HT1080 (cell line): Measurements from ENCODE around the gene PLA2G12A. TPM values are rescaled to one million over a fixed set of nuclear protein-coding genes. Genes with fewer than 3 reads are reported as not detected.

ENCODE experiments used
- DNase-seq: peaks from one replicate; pipeline ENCODE4 v3.0.0-alpha.2; 2015; ENCODE audit warnings: low read depth
- total RNA-seq: library from RNA; depleted of rRNA; stranded (reverse); fragments of >200 nt; shearing (Covaris generic); gene quantifications from 2 replicates; pipeline ENCODE4 v1.2.3, GENCODE V29; 2014

The PLA2G12A gene
- total RNA-seq, 1 experiment from 2014 or later = 50.5 TPM

GRCh38 chr4:109729117-109729717, 653 bp downstream of the PLA2G12A start:
- no peak for DNase-seq

GRCh38 chr4:109728385-109728784, 1.5 kb downstream of the PLA2G12A start:
- no peak for DNase-seq

GRCh38 chr4:109723110-109723509, 6.8 kb downstream of the PLA2G12A start:
- DNase-seq = no peak

GRCh38 chr4:109722357-109722756, 7.5 kb downstream of the PLA2G12A start:
- DNase-seq = no peak

GRCh38 chr4:109721033-109721432, 8.8 kb downstream of the PLA2G12A start:
- DNase-seq = peak; percentile 90

- DNase-seq = no peak
Observed at GRCh38 chr4:109719604-109720003, 10.3 kb downstream of the PLA2G12A start.

- DNase-seq = no peak
Observed at GRCh38 chr4:109718759-109719158, 11.1 kb downstream of the PLA2G12A start.

GRCh38 chr4:109713500-109713899, 16.4 kb downstream of the PLA2G12A start:
- no peak for DNase-seq

GRCh38 chr4:109708990-109709389, 20.9 kb downstream of the PLA2G12A start:
- no peak for DNase-seq

- no peak for DNase-seq
Observed at GRCh38 chr4:109708435-109708834, 21.4 kb downstream of the PLA2G12A start.

GRCh38 chr4:109703664-109704361, 26.1 kb downstream of the PLA2G12A start:
- DNase-seq = no peak

GRCh38 chr4:109702950-109703663, 26.8 kb downstream of the PLA2G12A start, which contains the start of gene CASP6:
Gene CASP6 (minus strand): TSS chr4:109703445. CDS start chr4:109703395, 50 bp downstream.
- peak; percentile 68 for DNase-seq

GRCh38 chr4:109701566-109702410, 28.1 kb downstream of the PLA2G12A start:
- no peak for DNase-seq

- no peak for DNase-seq
Observed at GRCh38 chr4:109699553-109700225, 30.2 kb downstream of the PLA2G12A start.

GRCh38 chr4:109698656-109699055, 31.2 kb downstream of the PLA2G12A start:
- DNase-seq = no peak

GRCh38 chr4:109691411-109691920, 38.4 kb downstream of the PLA2G12A start:
- no peak for DNase-seq

- DNase-seq = no peak
Observed at GRCh38 chr4:109690690-109691410, 39.0 kb downstream of the PLA2G12A start.

- no peak for DNase-seq
Observed at GRCh38 chr4:109684727-109685126, 45.1 kb downstream of the PLA2G12A start.

- DNase-seq = no peak
Observed at GRCh38 chr4:109683621-109684253, 46.1 kb downstream of the PLA2G12A start.
